ENCODE results near the gene TMEM208. TPM values are rescaled to one million over a fixed set of nuclear protein-coding genes. Genes with fewer than 3 reads are reported as not detected.

Gene TMEM208
- total and polyA plus RNA-seq, 2 of the 13 experiments (the other 11 are each of a cell fraction or from before 2014, with no cell fraction given): 58.8 to 72.9 TPM

GRCh38 chr16:67246081-67246755 is 19.3 kb downstream of the TMEM208 start (continued):
- TF ChIP-seq AKAP8 (CRISPR knock-in tag; IDR thresholded peaks at IDR 0.05) (peak; percentile 94), ZNF773 (CRISPR knock-in tag; IDR thresholded peaks at IDR 0.05; ENCODE audit: borderline replicate concordance) (peak; percentile 82; the same call in 1 of the 2 replicates), HNRNPLL (IDR thresholded peaks at IDR 0.05; ENCODE audit: low read depth, low read length, poor library complexity, severe bottlenecking) (peak; percentile 93), NR2F2 (IDR thresholded peaks at IDR 0.05; ENCODE audit: borderline replicate concordance, low read depth) (peak; percentile 88; the same call in 1 of the 2 replicates), PREB (CRISPR knock-in tag; IDR thresholded peaks at IDR 0.05) (no peak), YEATS4 (CRISPR knock-in tag; IDR thresholded peaks at IDR 0.05; ENCODE audit: borderline replicate concordance) (peak; percentile 90), ZBTB7B (CRISPR knock-in tag; IDR thresholded peaks at IDR 0.05) (peak; percentile 100), GABPA (IDR thresholded peaks at IDR 0.05; ENCODE audit: low read depth, low read length) (peak; percentile 67), GABPA (CRISPR knock-in tag; IDR thresholded peaks at IDR 0.05; ENCODE audit: low read depth) (peak; percentile 84), ADNP (CRISPR knock-in tag; IDR thresholded peaks at IDR 0.05) (0 out of 2 replicates have a peak, but pooled peaks have one; percentile 30), RARG (CRISPR knock-in tag; IDR thresholded peaks at IDR 0.05; ENCODE audit: low read depth) (no peak), ZNF660 (CRISPR knock-in tag; IDR thresholded peaks at IDR 0.05; ENCODE audit: borderline replicate concordance, low read depth) (no peak), ZNF678 (CRISPR knock-in tag; IDR thresholded peaks at IDR 0.05) (no peak), SRSF9 (IDR thresholded peaks at IDR 0.05; ENCODE audit: borderline replicate concordance, insufficient read depth, low read depth, low read length, poor library complexity, severe bottlenecking) (no peak), HMGA1 (CRISPR knock-in tag; conservative IDR thresholded peaks at IDR 0.05) (no peak), ZNF354B (CRISPR knock-in tag; IDR thresholded peaks at IDR 0.05) (0 out of 2 replicates have a peak, but pooled peaks have one; percentile 85), POLR2G (IDR thresholded peaks at IDR 0.05; ENCODE audit: low read depth, low read length) (peak; percentile 86), PCBP2 (optimal IDR thresholded peaks at IDR 0.05; ENCODE audit: low read depth, low read length, poor library complexity, severe bottlenecking) (no peak), TOE1 (CRISPR knock-in tag; IDR thresholded peaks at IDR 0.05) (peak; percentile 86; the same call in 1 of the 2 replicates), ZNF160 (CRISPR knock-in tag; IDR thresholded peaks at IDR 0.05) (peak; percentile 84; the same call in 1 of the 2 replicates), NR3C1 (CRISPR knock-in tag; IDR thresholded peaks at IDR 0.05) (no peak), RFX5 (IDR thresholded peaks at IDR 0.05; ENCODE audit: low read depth, low read length) (no peak; the same call in 1 of the 2 replicates), FOXK2 (IDR thresholded peaks at IDR 0.05) (no peak), RXRA (CRISPR knock-in tag; IDR thresholded peaks at IDR 0.05) (peak; percentile 93)
- TF ChIP-seq, protein P1, sequence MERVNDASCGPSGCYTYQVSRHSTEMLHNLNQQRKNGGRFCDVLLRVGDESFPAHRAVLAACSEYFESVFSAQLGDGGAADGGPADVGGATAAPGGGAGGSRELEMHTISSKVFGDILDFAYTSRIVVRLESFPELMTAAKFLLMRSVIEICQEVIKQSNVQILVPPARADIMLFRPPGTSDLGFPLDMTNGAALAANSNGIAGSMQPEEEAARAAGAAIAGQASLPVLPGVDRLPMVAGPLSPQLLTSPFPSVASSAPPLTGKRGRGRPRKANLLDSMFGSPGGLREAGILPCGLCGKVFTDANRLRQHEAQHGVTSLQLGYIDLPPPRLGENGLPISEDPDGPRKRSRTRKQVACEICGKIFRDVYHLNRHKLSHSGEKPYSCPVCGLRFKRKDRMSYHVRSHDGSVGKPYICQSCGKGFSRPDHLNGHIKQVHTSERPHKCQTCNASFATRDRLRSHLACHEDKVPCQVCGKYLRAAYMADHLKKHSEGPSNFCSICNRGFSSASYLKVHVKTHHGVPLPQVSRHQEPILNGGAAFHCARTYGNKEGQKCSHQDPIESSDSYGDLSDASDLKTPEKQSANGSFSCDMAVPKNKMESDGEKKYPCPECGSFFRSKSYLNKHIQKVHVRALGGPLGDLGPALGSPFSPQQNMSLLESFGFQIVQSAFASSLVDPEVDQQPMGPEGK (CRISPR knock-in tag; IDR thresholded peaks at IDR 0.05): peak; percentile 100
- TF ChIP-seq, protein P2, sequence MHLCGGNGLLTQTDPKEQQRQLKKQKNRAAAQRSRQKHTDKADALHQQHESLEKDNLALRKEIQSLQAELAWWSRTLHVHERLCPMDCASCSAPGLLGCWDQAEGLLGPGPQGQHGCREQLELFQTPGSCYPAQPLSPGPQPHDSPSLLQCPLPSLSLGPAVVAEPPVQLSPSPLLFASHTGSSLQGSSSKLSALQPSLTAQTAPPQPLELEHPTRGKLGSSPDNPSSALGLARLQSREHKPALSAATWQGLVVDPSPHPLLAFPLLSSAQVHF (CRISPR knock-in tag; IDR thresholded peaks at IDR 0.05): no peak; the same call in 1 of the 2 replicates
- TF ChIP-seq, protein P3, sequence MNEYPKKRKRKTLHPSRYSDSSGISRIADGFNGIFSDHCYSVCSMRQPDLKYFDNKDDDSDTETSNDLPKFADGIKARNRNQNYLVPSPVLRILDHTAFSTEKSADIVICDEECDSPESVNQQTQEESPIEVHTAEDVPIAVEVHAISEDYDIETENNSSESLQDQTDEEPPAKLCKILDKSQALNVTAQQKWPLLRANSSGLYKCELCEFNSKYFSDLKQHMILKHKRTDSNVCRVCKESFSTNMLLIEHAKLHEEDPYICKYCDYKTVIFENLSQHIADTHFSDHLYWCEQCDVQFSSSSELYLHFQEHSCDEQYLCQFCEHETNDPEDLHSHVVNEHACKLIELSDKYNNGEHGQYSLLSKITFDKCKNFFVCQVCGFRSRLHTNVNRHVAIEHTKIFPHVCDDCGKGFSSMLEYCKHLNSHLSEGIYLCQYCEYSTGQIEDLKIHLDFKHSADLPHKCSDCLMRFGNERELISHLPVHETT (CRISPR knock-in tag; conservative IDR thresholded peaks at IDR 0.05): peak; percentile 75

All from HepG2 (cell line).